ENCODE measurements around the gene PCSK5.

Gene PCSK5

GRCh38 chr9:76396144-76396543, 505.7 kb downstream of the PCSK5 start:
- Histone ChIP-seq H3K4me1 (ENCODE audit: insufficient read depth, low read length) (peaks cover 6% of the 10 kb centered on the region; the same call in 1 of the 2 replicates), H3K9ac (ENCODE audit: low read depth, low read length) (no peak overlapping the region), H3K9me3 (ENCODE audit: control insufficient read depth, insufficient read depth, low read length) (no peaks in the 10 kb centered on the region), H3K36me3 (ENCODE audit: insufficient read depth, low read length) (no peaks in the 10 kb centered on the region)

DNA sequence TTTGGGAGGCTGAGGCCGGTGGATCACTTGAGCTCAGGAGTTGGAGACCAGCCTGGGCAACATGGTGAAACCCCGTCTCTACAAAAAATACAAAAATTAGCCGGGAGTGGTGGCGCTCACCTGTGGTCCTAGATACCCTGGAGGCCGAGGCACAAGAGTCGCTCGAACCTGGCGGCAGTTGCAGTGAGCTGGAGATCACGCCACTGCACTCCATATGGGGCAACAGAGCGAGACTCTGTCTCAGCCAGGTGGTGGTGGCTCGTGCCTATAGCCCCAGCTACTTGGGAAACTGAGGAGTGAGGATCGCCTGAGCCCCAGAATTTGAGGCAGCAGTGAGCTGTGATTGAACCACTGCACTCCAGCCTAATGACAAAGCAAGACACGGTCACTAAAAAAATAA, 506.1 kb downstream of the PCSK5 start:
- no peaks in the 10 kb centered on the region for H3K9me3 ChIP-seq (ENCODE audit: control insufficient read depth, insufficient read depth, low read length)
- peaks cover 6% of the 10 kb centered on the region; the same call in 1 of the 2 replicates for H3K4me1 ChIP-seq (ENCODE audit: insufficient read depth, low read length)
- no peaks in the 10 kb centered on the region for H3K36me3 ChIP-seq (ENCODE audit: insufficient read depth, low read length)
- no peak overlapping the region for H3K9ac ChIP-seq (ENCODE audit: low read depth, low read length)

DNA sequence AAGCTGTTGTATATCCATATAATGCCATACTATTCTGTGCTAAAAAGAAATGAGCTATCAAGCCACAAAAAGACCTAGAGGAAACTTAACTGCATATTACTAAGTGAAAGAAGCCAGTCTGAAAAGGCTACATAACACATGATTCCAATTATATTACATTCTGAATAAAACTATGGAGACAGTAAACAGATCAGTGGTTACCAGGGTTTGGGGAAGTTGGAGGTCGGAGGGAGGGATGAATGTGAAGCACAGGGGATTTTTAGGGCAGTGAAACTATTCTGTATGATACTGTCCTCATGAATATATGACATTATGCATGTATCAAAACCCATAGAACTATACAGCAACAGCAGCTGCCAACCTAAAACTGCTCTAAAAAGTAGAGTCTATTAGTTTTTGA, 509.4 kb downstream of the PCSK5 start:
- Histone ChIP-seq H3K4me1 (ENCODE audit: insufficient read depth, low read length) (peaks cover 6% of the 10 kb centered on the region; the same call in 1 of the 2 replicates), H3K36me3 (ENCODE audit: insufficient read depth, low read length) (no peaks in the 10 kb centered on the region), H3K9me3 (ENCODE audit: control insufficient read depth, insufficient read depth, low read length) (no peaks in the 10 kb centered on the region), H3K9ac (ENCODE audit: low read depth, low read length) (no peak overlapping the region)

- no peaks in the 10 kb centered on the region for H3K9me3 ChIP-seq (ENCODE audit: control insufficient read depth, insufficient read depth, low read length)
- H3K4me1 ChIP-seq (ENCODE audit: insufficient read depth, low read length): peaks cover 6% of the 10 kb centered on the region; the same call in 1 of the 2 replicates
- no peaks in the 10 kb centered on the region for H3K36me3 ChIP-seq (ENCODE audit: insufficient read depth, low read length)
- no peak overlapping the region for H3K9ac ChIP-seq (ENCODE audit: low read depth, low read length)
These were observed 510.1 kb downstream of the PCSK5 start for GRCh38 chr9:76400534-76401096.

- Histone ChIP-seq H3K9me3 (ENCODE audit: control insufficient read depth, insufficient read depth, low read length) (no peaks in the 10 kb centered on the region), H3K4me1 (ENCODE audit: insufficient read depth, low read length) (peaks cover 6% of the 10 kb centered on the region; the same call in 1 of the 2 replicates), H3K9ac (ENCODE audit: low read depth, low read length) (no peak overlapping the region), H3K36me3 (ENCODE audit: insufficient read depth, low read length) (no peaks in the 10 kb centered on the region)
These were observed 510.7 kb downstream of the PCSK5 start for GRCh38 chr9:76401176-76401575.

GRCh38 chr9:76401580-76402354, 511.3 kb downstream of the PCSK5 start:
- H3K4me1 ChIP-seq (ENCODE audit: insufficient read depth, low read length): peaks cover 6% of the 10 kb centered on the region; the same call in 1 of the 2 replicates
- H3K36me3 ChIP-seq (ENCODE audit: insufficient read depth, low read length): no peaks in the 10 kb centered on the region
- no peak overlapping the region for H3K9ac ChIP-seq (ENCODE audit: low read depth, low read length)
- no peaks in the 10 kb centered on the region for H3K9me3 ChIP-seq (ENCODE audit: control insufficient read depth, insufficient read depth, low read length)

DNA sequence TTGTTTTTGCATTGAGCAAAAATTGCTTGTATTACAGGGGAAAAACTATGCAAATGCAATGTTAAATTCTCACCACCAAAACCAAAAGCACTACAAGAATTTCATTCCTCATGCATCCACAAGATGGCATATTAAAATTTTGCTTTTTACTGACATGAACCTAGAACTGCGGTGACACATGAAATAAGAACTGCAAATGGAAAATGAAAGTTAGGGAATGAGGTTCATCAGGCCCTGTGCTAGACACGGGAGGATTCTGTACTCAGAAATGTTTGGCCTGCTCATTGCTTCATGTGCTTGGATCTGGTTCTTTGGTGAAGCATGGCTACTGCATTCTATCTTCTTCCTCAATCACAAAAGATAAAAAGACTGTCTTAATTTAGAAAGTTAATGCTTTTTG, 512.9 kb downstream of the PCSK5 start:
- H3K4me1 ChIP-seq (ENCODE audit: insufficient read depth, low read length): peaks cover 6% of the 10 kb centered on the region; the same call in 1 of the 2 replicates
- H3K9ac ChIP-seq (ENCODE audit: low read depth, low read length): no peak overlapping the region
- H3K36me3 ChIP-seq (ENCODE audit: insufficient read depth, low read length): no peaks in the 10 kb centered on the region
- H3K9me3 ChIP-seq (ENCODE audit: control insufficient read depth, insufficient read depth, low read length): no peaks in the 10 kb centered on the region

GRCh38 chr9:76404401-76404800, 513.9 kb downstream of the PCSK5 start:
- Histone ChIP-seq H3K9ac (ENCODE audit: low read depth, low read length) (no peak overlapping the region), H3K36me3 (ENCODE audit: insufficient read depth, low read length) (no peaks in the 10 kb centered on the region), H3K9me3 (ENCODE audit: control insufficient read depth, insufficient read depth, low read length) (no peaks in the 10 kb centered on the region), H3K4me1 (ENCODE audit: insufficient read depth, low read length) (peaks cover 6% of the 10 kb centered on the region; the same call in 1 of the 2 replicates)

DNA sequence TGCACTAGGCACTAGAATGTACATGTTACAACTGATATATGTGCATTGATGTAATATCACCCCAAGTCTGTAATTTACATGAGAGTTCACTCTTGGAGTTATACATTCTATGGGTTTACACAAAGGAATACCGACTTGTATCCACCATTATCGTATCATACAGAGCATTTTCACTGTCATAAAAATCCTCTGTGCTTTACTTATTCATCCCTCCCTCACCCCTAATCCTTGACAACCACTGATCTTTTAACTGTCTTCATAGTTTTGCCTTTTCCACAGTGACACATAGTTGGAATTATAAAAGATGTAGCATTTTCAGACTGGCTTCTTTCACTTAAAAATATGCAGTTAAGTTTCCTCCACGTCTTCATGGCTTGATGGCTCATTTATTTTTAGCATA, 514.9 kb downstream of the PCSK5 start:
- H3K9ac ChIP-seq (ENCODE audit: low read depth, low read length): no peak overlapping the region
- no peaks in the 10 kb centered on the region for H3K36me3 ChIP-seq (ENCODE audit: insufficient read depth, low read length)
- H3K9me3 ChIP-seq (ENCODE audit: control insufficient read depth, insufficient read depth, low read length): no peaks in the 10 kb centered on the region
- peaks cover 4% of the 10 kb centered on the region; the same call in 1 of the 2 replicates for H3K4me1 ChIP-seq (ENCODE audit: insufficient read depth, low read length)

- Histone ChIP-seq H3K4me1 (ENCODE audit: insufficient read depth, low read length) (no peaks in the 10 kb centered on the region), H3K36me3 (ENCODE audit: insufficient read depth, low read length) (no peaks in the 10 kb centered on the region), H3K9ac (ENCODE audit: low read depth, low read length) (no peak overlapping the region), H3K9me3 (ENCODE audit: control insufficient read depth, insufficient read depth, low read length) (no peaks in the 10 kb centered on the region)
These were observed 515.4 kb downstream of the PCSK5 start for GRCh38 chr9:76405868-76406267.
